Amniotic stem cell (primary cell): ENCODE data around the gene DLG2.
A peak's percentile ranks its signal among the peaks of the same experiment; 100 is the strongest.
"Not testable (repeated sequence)": the region's sequence is repeated elsewhere in the genome, so short reads cannot be mapped to it uniquely, and the experiment has no call there.

Source experiments
- DNase-seq: peaks from one replicate; lab custom pipeline; 2025; lab: John Stamatoyannopoulos, UW

Gene DLG2

DNA sequence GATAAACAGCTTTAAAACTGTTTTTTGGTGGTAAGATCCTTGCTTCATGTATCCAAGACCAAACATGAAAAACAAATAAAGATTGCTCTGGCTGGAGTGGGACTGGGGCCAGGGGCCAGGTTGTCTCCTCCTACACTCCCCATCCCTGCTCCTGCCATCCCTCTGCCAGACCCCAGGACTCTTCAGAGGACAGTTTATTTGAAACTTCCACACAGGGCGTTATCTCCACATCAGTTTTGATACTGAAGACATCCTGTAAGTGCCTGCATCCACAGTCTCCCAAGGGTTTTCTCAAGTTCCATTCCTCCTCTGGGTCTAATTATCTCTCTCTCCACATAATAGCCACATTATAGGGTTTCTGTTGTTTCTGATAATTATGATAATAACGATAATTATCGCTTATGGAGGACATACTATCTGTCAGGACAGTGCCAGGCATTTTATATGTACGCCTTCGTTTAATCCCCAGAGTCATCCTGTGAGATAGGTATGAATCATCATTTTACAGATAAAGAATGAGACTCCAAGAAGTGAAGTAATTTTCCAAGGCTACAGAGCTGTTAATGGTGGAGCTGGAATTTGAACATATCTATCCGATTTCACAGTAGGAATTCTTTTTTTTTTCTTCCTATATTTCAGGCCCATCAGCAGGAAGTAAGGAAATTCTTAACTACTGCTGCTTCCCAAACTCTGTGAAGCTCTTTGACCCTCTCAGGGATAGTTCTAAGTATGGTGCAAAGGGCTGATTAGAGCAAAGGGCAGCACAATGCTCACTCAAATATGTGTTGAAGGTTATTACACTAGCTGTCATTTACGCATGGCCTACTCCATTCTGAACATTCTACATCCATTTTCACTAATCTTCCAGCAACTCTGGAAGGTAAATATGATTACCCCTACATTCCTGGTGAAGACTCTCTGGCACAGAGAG, 1852.9 kb downstream of the DLG2 start:
- DNase-seq: no peak

DNA sequence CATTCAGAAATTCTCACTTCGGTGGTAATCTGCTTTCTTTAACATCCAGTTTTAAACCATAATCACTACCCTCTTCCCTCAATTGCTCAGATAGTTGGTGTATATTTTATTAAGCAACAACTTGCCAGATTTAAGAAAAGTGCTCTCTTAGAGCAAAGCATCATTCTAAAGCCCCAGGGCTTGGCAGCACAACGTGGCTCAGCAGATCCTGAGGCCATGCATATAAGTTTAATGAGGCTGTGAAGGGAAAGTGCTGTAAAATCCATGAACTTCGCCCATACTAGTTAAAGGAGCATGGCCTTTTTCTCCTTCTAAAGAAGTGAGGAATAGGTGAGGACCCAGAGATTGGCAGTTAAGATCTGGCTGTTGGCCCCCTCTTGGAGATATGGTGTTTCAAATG, 1858.7 kb downstream of the DLG2 start:
- no peak for DNase-seq

DNA sequence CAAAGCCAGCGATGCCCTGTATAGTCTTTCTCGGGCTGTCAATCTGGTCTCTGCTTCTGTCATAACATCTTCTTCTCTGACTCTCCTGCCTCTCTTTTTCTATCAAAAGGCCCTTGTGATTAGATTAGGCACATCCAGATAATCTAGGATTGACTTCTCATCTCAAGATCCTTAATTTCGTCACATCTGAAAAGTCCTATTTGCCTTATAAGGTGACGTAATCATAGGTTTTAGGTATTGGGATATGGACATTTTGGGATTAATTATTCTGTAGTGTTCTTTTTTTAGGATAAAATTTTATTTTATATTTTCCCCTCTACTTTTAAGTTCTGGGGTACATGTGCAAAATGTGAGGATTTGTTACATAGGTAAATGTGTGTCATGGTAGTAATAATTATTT, 1860.2 kb downstream of the DLG2 start:
- no peak for DNase-seq

DNA sequence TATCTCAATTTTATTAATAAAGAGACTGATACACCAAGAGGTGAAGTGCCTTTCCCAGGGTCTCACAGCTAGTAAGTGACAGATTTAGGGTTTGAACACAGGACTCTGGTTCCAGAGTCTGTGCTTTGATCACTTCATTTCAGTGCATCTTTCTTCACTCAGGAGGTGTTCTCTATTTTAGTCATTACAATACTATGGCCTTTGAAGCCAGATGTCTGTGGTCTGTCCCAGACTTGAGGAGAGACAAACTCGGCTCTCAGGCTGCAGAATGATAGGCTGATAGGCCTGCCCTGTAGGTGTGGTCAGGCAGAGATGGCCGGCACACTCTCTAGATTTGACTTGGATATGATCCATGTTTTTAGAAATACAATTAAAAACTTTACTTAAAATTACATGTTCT, 1862.5 kb downstream of the DLG2 start:
- DNase-seq: no peak

GRCh38 chr11:83760932-83761331, 1866.2 kb downstream of the DLG2 start:
- DNase-seq: no peak

DNA sequence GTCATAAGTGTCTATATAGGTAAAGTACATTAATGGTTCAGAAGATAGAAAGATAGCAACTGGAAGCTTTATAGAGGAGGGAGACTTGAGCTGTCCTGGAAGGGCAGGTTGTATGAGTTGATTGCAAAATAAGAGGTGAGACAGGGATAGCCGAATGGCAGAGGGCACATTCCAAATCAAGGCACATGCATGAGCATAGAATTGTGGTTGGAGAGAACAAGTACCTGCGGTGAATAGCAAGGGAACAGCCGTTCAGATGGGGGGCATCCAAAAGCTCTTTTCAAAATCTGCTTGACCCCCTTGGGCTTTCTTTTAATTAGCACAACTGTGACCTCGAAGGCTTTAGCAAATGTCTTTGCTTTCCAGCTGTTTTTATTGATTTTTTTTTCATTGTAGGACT, 1868.0 kb downstream of the DLG2 start:
- no peak for DNase-seq

DNA sequence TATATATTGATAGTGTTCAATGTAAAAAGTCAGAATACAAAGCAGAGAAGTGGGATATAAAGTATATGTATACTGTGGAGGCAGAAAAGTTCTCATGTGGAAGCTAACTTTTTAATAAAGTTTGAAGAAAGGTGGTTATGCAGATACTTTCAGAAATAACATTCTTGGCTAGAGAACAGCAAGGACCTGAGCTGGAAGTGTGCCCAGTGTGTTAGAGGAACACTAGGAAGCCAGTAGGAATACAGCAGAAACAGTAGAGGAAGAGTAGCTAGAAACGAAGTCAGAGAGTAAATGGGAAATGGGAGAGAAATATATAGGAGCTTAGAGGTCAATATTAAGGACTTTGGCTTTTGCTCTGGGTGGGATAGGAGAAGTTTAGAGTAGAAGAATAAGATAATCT, 1876.1 kb downstream of the DLG2 start:
- no peak for DNase-seq

DNA sequence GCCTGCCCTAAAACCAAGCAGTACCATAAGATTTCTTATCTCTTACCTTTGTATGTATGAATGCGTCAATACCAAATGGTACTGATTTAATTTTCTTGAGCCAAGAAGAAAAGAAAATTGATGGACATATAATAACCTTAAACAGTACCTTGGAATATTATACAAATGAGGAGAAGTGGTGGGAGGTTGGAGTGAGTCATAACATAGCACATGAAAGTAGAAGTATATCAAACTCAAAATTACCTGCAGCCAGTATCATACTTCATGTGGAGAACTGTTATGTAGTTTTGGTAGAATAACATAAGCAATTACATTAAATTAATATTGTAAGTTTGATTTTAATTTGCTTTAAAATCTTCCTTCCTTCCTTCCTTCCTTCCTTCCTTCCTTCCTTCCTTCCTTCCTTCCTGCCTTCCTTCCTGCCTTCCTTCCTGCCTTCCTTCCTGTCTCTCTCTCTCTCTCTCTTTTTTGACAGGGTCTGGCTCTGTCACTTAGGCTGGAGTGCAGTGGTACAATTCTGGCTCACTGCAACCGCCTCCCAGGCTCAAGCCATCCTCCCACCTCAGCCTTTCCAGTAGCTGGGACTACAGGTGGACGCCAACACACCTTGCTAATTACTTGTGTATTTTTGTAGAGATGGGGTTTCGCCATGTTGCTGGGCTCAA, 1880.1 kb downstream of the DLG2 start:
- DNase-seq: no peak

DNA sequence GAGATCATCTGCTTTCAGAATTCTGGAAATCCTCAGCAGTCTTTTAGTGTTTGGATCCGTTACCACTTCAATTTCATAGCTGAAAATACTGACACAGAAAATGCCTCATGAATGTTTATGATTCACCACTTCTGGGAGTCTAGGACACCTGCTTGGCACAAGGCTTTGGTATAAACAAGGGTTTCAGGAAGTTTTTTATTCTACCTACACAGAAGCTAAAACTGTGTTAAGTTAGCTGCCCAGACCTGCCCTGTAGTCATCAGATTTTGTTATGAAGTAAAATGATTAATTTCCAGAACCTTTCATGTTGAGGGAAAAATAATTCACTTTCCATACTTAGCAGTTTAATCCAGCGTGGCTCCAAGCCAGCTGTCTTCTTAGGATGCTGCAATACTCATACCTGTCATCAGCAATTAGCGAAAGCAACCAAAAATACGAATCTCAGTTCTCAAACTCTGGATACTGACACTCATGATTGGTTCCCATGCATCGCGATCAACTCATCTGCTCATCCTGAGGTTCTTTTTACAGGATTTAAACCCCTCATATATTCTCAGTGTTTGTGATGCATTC, 1882.4 kb downstream of the DLG2 start:
- no peak for DNase-seq

DNA sequence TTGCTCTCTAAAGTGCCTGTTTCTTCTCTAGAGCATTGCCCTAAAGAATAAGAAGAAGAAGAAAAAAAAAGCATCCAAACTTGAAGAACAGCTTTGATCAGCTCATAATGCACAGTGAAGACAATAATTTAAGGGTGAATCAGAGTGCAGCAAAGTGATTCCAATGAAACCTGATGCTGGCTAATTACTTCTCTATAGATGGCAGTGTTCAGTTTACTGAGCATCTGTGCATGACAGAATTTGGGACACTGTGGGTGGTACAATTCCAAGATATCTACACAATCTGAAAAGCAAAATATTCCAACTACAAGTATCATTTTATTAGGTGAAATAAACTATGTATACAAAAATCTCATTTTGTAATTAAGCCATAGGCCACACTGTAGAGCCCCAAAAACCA, 1890.5 kb downstream of the DLG2 start:
- DNase-seq: no peak

GRCh38 chr11:83734120-83734519, 1893.0 kb downstream of the DLG2 start:
- DNase-seq: no peak

- not testable (repeated sequence) for DNase-seq
Observed at GRCh38 chr11:83731288-83731687, 1895.9 kb downstream of the DLG2 start.

DNA sequence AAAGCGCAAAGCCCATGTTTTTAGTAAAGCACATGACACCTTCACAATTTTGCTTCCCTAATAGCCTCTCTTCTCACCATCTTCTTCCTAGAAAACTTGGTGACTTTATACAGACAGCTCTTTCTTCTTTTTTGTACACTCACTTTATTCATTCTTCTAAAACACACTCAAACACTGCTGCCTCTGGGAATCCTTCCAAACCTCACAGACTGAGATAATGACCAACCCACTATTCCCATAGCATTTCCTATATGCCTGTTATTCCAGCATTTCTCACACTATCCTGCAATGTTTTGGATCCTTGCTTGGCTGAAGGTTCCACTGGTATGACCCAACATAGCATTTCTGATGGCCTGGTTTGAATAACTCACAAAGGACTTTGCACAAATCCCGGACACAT, 1898.9 kb downstream of the DLG2 start:
- DNase-seq: no peak

- no peak for DNase-seq
Observed at GRCh38 chr11:83727251-83727650, 1899.9 kb downstream of the DLG2 start.

DNA sequence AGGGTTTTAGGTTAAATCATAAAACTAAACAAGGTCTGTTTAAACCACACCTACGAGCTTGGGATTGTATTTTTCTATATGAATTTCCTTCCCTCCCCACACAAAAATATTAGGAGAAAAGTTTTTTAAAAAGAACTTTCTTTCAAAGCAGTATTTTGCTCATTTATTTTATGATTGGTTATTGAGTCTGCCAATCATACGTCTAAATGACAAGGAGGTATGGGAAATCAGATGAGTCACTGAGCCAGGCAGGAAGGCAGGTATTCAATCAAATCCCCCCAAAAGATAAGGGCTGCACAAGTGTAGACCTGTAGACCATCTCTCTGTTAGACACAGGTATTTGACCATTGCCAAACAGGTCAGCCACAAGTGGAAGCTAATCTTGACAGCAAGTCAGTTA, 1900.8 kb downstream of the DLG2 start:
- DNase-seq: no peak

DNA sequence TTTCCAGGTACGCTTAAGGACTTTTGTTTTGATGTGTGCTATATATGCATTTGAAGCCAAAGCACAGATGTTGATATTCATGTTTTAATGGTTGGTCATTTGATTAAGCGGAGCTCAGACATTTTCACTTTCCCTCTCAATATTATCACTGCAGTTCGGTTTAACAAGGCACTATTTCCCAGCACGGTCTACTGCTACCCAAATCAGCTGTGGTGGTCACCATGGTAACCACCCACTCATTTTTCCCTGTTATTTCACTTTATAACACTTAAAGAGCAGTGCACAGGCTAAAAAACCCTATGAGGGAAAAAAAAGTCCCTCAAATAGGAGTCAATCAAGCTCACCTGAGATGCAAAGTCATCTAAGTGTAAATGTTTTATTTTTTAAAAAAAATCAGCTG, 1901.4 kb downstream of the DLG2 start:
- DNase-seq: no peak

GRCh38 chr11:83725269-83725560, 1901.9 kb downstream of the DLG2 start:
- no peak for DNase-seq

DNA sequence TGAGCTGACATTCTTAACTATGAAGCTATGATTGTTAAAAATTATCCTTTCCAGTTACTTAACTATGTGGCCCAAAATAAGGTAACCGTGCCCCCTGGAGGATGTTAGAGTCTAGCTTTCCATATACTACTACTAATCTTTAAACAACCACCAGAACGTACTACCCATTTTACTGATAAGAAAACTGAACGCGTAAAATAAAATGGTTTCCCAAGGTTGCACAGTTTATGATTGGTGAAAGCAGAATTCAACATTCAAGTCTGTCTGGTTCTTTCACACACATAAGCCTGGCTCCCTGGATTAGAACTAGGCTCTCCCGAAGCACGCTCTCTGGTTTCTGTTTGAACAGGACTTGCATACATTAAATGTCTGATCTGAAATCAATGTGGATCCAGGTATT, 1903.1 kb downstream of the DLG2 start:
- DNase-seq: peak; percentile 21

DNA sequence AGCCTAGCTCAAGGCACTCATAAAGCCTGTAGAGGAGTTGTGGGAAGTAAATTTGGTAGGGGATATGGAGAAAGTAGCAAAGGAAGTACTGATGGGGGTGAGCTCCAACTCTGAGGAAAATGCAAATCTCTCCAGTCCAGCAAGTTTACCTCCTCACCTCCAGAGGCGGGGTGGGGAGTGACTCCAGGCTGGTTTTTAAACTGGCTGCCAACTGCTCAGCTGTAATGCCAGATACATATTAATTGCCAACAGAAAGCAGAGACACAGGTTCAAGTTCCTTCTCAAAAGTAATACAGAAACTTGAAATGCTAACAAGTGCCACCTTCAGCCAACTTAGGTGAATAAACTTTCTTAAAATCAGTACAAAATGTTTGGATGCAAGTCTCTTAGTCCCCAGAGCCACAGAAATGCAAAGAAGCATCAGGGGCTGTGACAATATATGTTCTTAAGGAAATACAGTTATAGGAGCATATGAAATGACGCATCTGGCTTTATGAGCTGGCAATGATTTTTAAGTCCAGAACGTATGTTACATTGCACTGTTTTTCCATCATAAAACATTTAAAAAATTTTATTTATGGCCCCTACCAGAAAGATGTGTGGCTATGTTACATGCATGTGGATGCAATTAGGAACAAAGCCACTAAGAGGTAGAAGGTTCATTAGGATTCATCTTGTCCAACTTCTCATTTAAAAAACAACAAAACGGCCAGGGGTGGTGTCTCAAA, 1904.6 kb downstream of the DLG2 start:
- DNase-seq: no peak

DNA sequence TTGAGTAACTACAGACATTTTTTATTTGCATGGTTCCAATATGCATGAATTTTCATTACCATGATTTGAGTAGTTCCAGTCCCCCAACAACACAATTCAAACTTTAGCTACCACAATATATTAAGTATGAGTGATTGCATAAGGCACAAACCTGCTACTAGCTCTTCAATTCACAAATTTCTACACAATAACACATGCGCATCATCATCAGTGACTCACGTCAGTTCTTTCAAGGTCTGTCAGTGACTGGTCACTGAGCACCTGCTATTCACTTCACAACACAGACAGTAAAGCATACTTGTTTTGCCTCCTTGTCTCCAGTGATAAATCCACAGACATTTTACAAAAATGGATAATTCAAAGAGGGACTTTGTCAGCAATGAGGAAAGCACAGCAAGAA, 1905.9 kb downstream of the DLG2 start:
- DNase-seq: no peak

DNA sequence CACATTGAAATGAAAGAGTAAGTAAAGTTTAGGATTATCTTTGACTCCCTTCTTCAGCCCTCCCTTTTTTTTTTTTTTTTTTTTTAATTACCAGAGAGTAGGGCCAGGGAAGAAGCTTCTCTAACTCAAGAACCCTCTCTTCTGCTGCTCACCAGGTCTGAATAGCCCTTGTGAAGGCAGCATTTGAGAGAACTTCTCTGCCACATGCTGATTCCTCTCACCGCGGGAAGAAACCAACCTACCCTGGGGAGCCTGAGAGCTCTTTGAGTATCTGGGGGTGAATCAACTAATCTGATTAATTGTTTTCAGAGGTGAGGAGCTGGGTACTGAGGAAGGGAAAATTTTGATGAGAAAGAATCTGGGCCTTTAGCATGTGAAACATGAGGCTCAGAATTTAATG, 1906.5 kb downstream of the DLG2 start:
- no peak for DNase-seq

DNA sequence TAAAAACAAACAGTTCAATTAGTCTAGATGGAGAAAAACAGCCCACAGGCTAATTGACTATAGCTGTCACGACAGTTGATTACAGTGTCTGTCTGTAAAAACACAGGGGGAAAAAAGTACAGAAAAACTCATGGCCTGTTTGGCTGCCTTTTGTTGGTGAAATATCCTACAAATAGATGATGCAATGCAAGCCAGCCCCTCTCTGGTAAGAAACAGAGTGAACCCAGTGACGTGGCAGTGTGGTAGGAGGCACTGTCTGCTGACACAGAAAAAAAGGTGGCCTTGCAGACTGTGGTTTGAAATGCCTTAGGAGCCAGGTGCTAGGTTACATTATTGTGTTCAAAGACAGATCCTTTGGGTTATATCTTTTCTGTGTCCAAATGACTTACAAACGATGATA, 1909.6 kb downstream of the DLG2 start:
- DNase-seq: no peak
